Psoas muscle (tissue), 8 donors: ENCODE data around the gene MYOD1. TPM values are rescaled to one million over a fixed set of nuclear protein-coding genes. Genes with fewer than 3 reads are reported as not detected.
A peak's percentile ranks its signal among the peaks of the same experiment; 100 is the strongest.

Source experiments
- ATAC-seq, 4 donors: fragments of 200-7000 bp; cut with Tn5 transposase; one replicate each; pipeline ENCODE4 v1.9.1; 2020; ENCODE audit warnings: moderate library complexity in 3 of 4, mild to moderate bottlenecking in 2 of 4
- DNase-seq, 2 donors: peaks; one replicate each; pipeline ENCODE4 v3.0.0-alpha.2; 2020
- H3K27ac ChIP-seq: fragments of 200-600 bp; one replicate; pipeline ENCODE4 v1.8.0; 2022
- H3K27me3 ChIP-seq, 3 donors: fragments of 200-600 bp in 1 of 3; one replicate each; pipeline versions ENCODE4 v1.6.1 to v1.8.0; 2013 to 2022; ENCODE audit warnings: low read length in 2 of 3, mild to moderate bottlenecking in 2 of 3, moderate library complexity in 1 of 3; ENCODE audit not compliant: insufficient read depth in 3 of 3
- H3K36me3 ChIP-seq, 2 donors: fragments of 200-600 bp in 1 of 2; one replicate each; pipeline versions ENCODE4 v1.6.1 to v1.8.0; 2013 to 2022; ENCODE audit warnings: low read depth in 1 of 2, mild to moderate bottlenecking in 1 of 2, moderate library complexity in 1 of 2; ENCODE audit not compliant: insufficient read depth in 1 of 2
- H3K4me1 ChIP-seq: fragments of 200-600 bp; one replicate; pipeline ENCODE4 v1.8.0; 2022
- H3K4me3 ChIP-seq: fragments of 200-600 bp; one replicate; pipeline ENCODE4 v1.8.0; 2022; ENCODE audit warnings: mild to moderate bottlenecking
- H3K9me3 ChIP-seq: fragments of 200-600 bp; one replicate; pipeline ENCODE4 v1.8.0; 2022
- CTCF ChIP-seq: fragments of 200-600 bp; IDR thresholded peaks from one replicate; pipeline ENCODE4 v1.8.0; 2022; ENCODE audit warnings: antibody characterized with exemption
- WGBS, 3 donors: extraction: QIAGEN DNeasy Blood & Tissue Kit; methylation state at CpG; one replicate each; pipeline versions ENCODE4 v1.1.6 to v1.1.7; 2013; 5-methylcytosine and 5-hydroxymethylcytosine counted together
- intact Hi-C, 2 donors: fragments of 100-400 bp; cut with DNase I; formaldehyde crosslinking; loops; one replicate each; pipeline versions ENCODE4 v1.11.0 to v1.14.2; 2022
- polyA plus RNA-seq, 3 donors: library from polyadenylated mRNA; stranded (reverse); fragments of 200-250 nt; gene quantifications; one replicate each; pipeline ENCODE4 v1.2.3, GENCODE V29; 2013
- total RNA-seq, 4 donors: library from RNA; stranded (reverse); fragmentation: NEBNext Ultra II Directional in 2 of 4; extraction: Animal tissue kit (Norgen Biotek cat#: 25700) in 2 of 4; gene quantifications; one replicate each; pipeline versions ENCODE4 v1.2.1 to v1.2.4, GENCODE V29; 2021 to 2023
- donor health status: healthy with polysubstance abuse.
- donor health status: DM: no; HTN: no; CAD: no; lungs with moderate emphysema.
- donor health status: Bipolar disorder and iron deficiency.
- donor health status: healthy.
- donor health status: DM: yes; HTN: yes; CAD: no.
- donor health status: DM: no; HTN: no; CAD: no.
- donor health status: DM: no; HTN: no; CAD: no.
- donor health status: DM: yes; HTN: yes; CAD: no.

The MYOD1 gene
- total and polyA plus RNA-seq, 7 donors: 5.0 to 95.7 (median 56.2) TPM

- WGBS, 3 donors: 32 to 55% (median 40%) methylated on average over 23 of the region's 23 CpGs
- intact Hi-C loops: loop anchor here (2.0 to 5.0 kb wide), 3 partner anchors 86 to 218 kb away; no protein-coding TSS in a partner anchor
- Histone ChIP-seq H3K4me1 (no peaks in the 10 kb centered on the region), H3K9me3 (peaks cover 7% of the 10 kb centered on the region), H3K4me3 (no peak overlapping the region), H3K27ac (peak overlapping the region; percentile 27), H3K36me3 (no peaks in the 10 kb centered on the region), H3K27me3 (no peaks in the 10 kb centered on the region)
- peak; percentile 58 for TF ChIP-seq CTCF
- DNase-seq: peak; percentile 45 to 74
- peak; percentile 86 to 95 (median 93) for ATAC-seq
Measured at GRCh38 chr11:17760102-17761029, 41.0 kb downstream of the MYOD1 start.

- 89 to 93% (median 92%) methylated on average over 17 of the region's 17 CpGs for WGBS, 3 donors
- DNase-seq: no peak
- no peak for TF ChIP-seq CTCF
- intact Hi-C loops: loop anchor here in 1 of 2 donors (5.0 kb wide), 1 partner anchor 215 kb away; no protein-coding TSS in a partner anchor
- peaks cover 7% of the 10 kb centered on the region for H3K9me3 ChIP-seq
- H3K27me3 ChIP-seq: no peaks in the 10 kb centered on the region
- H3K4me1 ChIP-seq: no peaks in the 10 kb centered on the region
- ATAC-seq: no peak
- no peak overlapping the region for H3K27ac ChIP-seq
- H3K36me3 ChIP-seq: no peaks in the 10 kb centered on the region
- no peak overlapping the region for H3K4me3 ChIP-seq
Measured at GRCh38 chr11:17762309-17762974, 43.1 kb downstream of the MYOD1 start.

GRCh38 chr11:17763244-17763643 is 43.9 kb downstream of the MYOD1 start:
- intact Hi-C loops: loop anchor here in 1 of 2 donors (5.0 kb wide), 1 partner anchor 214 kb away; no protein-coding TSS in a partner anchor
- WGBS, 3 donors: 78 to 85% (median 82%) methylated on average over 6 to 7 of the region's 7 CpGs
- ATAC-seq (no peak), DNase-seq (no peak)
- Histone ChIP-seq H3K4me3 (no peak overlapping the region), H3K9me3 (peaks cover 7% of the 10 kb centered on the region), H3K4me1 (no peaks in the 10 kb centered on the region), H3K36me3 (no peaks in the 10 kb centered on the region), H3K27me3 (no peaks in the 10 kb centered on the region), H3K27ac (no peak overlapping the region)
- no peak for TF ChIP-seq CTCF

- 64 to 65% (median 65%) methylated on average over 3 of the region's 3 CpGs for WGBS, 3 donors
- peaks cover 4% of the 10 kb centered on the region for H3K9me3 ChIP-seq
- ATAC-seq (no peak), DNase-seq (peak in 1 of 2 donors; percentile 5)
- no peaks in the 10 kb centered on the region for H3K36me3 ChIP-seq
- TF ChIP-seq CTCF: no peak
- no peak overlapping the region for H3K4me3 ChIP-seq
- H3K27me3 ChIP-seq: no peaks in the 10 kb centered on the region
- no peaks in the 10 kb centered on the region for H3K4me1 ChIP-seq
- H3K27ac ChIP-seq: no peak overlapping the region
- intact Hi-C loops: loop anchor here in 1 of 2 donors (5.0 kb wide), 1 partner anchor 214 kb away; no protein-coding TSS in a partner anchor
Measured at GRCh38 chr11:17763703-17764102, 44.3 kb downstream of the MYOD1 start.
